ENCODE data around the gene CRYBA1. TPM values are rescaled to one million over a fixed set of nuclear protein-coding genes. Genes with fewer than 3 reads are reported as not detected.
"Not testable (repeated sequence)": the region's sequence is repeated elsewhere in the genome, so short reads cannot be mapped to it uniquely, and the experiment has no call there.

Gene CRYBA1
- total RNA-seq, 3 donors from 2014 or later = not detected

DNA sequence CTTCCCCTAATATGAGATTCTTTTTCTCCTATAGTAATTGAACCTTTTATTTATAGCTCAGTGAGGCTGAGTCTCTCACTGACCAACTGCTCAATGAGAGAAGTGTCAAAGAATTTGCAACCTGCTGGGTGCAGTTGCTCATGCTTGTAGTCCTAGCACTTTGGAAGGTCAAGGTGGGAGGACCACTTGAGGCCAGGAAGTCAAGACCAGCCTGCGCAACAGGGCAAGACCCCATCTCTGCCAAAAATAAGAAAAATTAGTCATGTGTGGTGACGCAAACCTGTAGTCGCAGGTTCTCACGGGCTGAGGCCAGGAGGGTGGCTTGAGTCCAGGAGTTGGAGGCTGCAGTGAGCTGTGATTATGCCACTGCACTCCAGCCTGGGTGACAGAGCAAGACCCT, 30.9 kb upstream of the CRYBA1 start:
- no peak for ATAC-seq
- Histone ChIP-seq H3K9me3 (no peaks in the 10 kb centered on the region), H3K4me1 (ENCODE audit: low read depth) (peaks cover 7% of the 10 kb centered on the region), H3K36me3 (ENCODE audit: low read depth) (no peaks in the 10 kb centered on the region), H3K4me3 (no peak overlapping the region)
- no peak for DNase-seq
- intact Hi-C loops (cut with DNase I, micrococcal nuclease) = loop anchor here (5.0 kb wide), 2 partner anchors 63 to 68 kb away; no protein-coding TSS in a partner anchor
- TF ChIP-seq, protein P1, sequence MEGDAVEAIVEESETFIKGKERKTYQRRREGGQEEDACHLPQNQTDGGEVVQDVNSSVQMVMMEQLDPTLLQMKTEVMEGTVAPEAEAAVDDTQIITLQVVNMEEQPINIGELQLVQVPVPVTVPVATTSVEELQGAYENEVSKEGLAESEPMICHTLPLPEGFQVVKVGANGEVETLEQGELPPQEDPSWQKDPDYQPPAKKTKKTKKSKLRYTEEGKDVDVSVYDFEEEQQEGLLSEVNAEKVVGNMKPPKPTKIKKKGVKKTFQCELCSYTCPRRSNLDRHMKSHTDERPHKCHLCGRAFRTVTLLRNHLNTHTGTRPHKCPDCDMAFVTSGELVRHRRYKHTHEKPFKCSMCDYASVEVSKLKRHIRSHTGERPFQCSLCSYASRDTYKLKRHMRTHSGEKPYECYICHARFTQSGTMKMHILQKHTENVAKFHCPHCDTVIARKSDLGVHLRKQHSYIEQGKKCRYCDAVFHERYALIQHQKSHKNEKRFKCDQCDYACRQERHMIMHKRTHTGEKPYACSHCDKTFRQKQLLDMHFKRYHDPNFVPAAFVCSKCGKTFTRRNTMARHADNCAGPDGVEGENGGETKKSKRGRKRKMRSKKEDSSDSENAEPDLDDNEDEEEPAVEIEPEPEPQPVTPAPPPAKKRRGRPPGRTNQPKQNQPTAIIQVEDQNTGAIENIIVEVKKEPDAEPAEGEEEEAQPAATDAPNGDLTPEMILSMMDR (IDR thresholded peaks at IDR 0.05) = no peak

DNA sequence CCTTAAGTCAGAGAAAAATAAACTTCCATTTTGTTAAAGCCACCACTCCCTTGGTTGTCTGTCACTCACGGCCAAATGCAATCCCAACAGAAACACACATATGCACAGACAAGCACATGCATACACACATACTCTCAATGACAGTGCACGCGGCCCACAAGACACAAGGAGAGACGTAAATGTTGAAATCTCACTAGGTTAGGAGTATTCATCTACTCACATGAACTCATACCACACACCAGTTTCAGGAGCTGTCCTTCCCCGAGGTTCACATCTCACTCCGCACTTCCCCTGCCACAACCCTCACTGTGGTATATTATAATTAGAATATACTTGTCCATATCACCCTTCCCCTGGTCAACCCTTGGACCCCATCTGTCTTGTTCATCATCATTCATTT, 30.5 kb upstream of the CRYBA1 start:
- no peak overlapping the region for H3K4me3 ChIP-seq
- intact Hi-C loops (cut with DNase I, micrococcal nuclease) = loop anchor here (5.0 kb wide), 2 partner anchors 64 to 69 kb away; no protein-coding TSS in a partner anchor
- H3K36me3 ChIP-seq (ENCODE audit: low read depth) = no peaks in the 10 kb centered on the region
- DNase-seq (no peak), ATAC-seq (no peak)
- no peaks in the 10 kb centered on the region for H3K9me3 ChIP-seq
- TF ChIP-seq, protein P1 (IDR thresholded peaks at IDR 0.05) = no peak
- H3K4me1 ChIP-seq (ENCODE audit: low read depth) = peaks cover 7% of the 10 kb centered on the region

DNA sequence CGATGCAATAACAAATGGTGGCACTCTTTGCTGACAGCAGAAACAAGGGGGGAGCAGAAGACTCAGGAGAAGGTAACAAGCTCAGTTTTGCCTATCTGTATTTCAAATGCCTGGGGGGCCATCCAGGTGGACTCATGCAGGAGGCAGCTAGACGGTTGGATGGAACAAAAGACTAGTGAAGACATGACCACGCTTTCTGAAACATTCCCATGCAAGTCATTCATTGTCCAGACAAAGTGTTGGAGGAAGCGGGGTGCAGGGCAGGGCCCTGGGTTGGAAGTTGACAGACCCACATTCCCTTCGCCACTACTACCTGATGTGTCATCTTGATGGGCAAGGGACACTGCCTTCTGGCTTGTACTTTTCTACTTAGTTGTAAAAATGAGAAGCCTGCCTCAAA, 29.8 kb upstream of the CRYBA1 start:
- ATAC-seq (no peak), DNase-seq (no peak)
- H3K4me3 ChIP-seq = no peak overlapping the region
- peaks cover 7% of the 10 kb centered on the region for H3K4me1 ChIP-seq (ENCODE audit: low read depth)
- intact Hi-C loops (cut with DNase I, micrococcal nuclease) = loop anchor here (5.0 kb wide), 2 partner anchors 65 to 70 kb away; no protein-coding TSS in a partner anchor
- H3K9me3 ChIP-seq = no peaks in the 10 kb centered on the region
- TF ChIP-seq, protein P1 (IDR thresholded peaks at IDR 0.05) = no peak
- H3K36me3 ChIP-seq (ENCODE audit: low read depth) = no peaks in the 10 kb centered on the region

DNA sequence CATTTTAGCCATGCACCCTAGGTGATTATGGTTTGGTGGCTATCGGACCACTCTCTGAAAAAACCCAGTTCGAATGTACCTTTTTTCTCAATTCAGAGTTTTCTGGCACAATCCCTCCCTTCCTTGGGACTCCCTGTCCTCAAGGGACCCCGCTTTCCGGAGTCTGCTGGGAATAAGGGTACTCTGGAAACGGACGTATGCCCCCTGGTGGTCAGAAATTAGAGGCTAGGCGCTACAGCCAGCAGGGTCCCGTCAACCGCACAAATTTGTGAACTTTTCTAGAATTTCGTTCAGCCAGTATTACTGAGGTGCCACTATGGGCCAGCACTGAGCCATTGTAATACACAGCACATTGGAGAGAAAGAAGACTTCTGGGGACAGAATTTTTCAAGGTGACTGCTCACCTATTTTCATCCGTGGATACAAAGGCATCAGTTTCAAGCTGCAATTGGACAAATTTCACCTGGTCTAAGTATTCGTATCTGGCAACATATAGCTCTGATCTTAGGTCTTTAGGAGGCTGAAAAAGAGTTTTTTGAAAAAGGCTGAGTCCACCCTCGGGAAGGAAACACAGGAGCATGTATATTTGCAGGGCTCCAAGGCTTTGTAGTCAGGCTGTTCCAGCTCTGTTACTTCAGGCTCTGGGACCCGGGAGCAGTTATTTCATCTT, 27.1 kb upstream of the CRYBA1 start:
- Histone ChIP-seq H3K9me3 (no peaks in the 10 kb centered on the region), H3K4me1 (ENCODE audit: low read depth) (peaks cover 7% of the 10 kb centered on the region), H3K36me3 (ENCODE audit: low read depth) (no peaks in the 10 kb centered on the region), H3K4me3 (no peak overlapping the region)
- DNase-seq = peak in 2 of 3 donors; percentile 64 to 90
- TF ChIP-seq, protein P1 (IDR thresholded peaks at IDR 0.05) = peak; percentile 61
- peak; percentile 82 for ATAC-seq
- intact Hi-C loops (cut with DNase I, micrococcal nuclease) = loop anchor here (5.0 kb wide), 2 partner anchors 67 to 72 kb away; no protein-coding TSS in a partner anchor

DNA sequence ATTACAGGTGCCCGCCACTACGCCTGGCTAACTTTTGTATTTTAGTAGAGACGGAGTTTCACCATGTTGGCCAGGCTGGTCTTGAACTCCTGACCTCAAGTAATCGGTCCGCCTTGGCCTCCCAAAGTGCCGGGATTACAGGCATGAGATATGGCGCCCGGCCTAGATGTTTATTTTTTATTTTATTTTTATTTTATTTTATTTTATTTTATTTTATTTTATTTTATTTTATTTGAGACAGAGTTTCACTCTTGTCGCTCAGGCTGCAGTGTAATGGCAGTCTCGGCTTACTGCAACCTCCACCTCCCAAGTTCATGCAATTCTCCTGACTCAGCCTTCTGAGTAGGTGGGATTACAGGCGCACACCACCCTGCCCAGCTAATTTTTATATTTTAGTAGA, 25.3 kb upstream of the CRYBA1 start:
- ATAC-seq; H3K9me3 ChIP-seq; H3K36me3 ChIP-seq (ENCODE audit: low read depth); intact Hi-C loops (cut with DNase I, micrococcal nuclease); H3K4me1 ChIP-seq (ENCODE audit: low read depth); DNase-seq; H3K4me3 ChIP-seq: not testable (repeated sequence)

DNA sequence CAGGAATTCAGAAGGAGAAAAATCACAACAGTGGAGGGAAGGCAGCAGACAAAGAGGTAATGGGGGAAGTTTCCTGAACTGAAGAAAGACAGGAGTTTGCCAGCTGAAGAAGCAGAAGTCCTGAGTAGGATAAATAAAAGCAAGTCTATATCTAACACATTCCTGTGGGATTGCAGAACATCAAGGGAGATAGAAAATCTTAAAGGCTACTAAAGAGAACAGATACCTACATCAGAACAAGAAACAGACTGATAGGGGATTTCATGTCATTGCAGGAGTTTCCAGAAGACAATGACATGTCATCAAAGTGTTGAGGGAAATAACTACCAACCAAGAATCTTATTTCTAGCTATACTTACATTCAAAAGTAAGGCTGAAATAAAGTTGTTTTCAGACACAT, 21.3 kb upstream of the CRYBA1 start:
- DNase-seq (no peak), ATAC-seq (no peak)
- intact Hi-C loops (cut with DNase I, micrococcal nuclease) = no loop called here
- Histone ChIP-seq H3K36me3 (ENCODE audit: low read depth) (no peaks in the 10 kb centered on the region), H3K4me3 (no peak overlapping the region), H3K9me3 (no peaks in the 10 kb centered on the region), H3K4me1 (ENCODE audit: low read depth) (no peaks in the 10 kb centered on the region)
- TF ChIP-seq, protein P1 (IDR thresholded peaks at IDR 0.05) = no peak

Measured in mucosa of descending colon (tissue), 3 donors.